GM21576 (cell line): ENCODE measurements around the gene UBA1.

ENCODE experiments used
- ATAC-seq: cut with Tn5 transposase; IDR thresholded peaks from one replicate; pipeline ENCODE4 v1.9.1; 2021; ENCODE audit warnings: mild to moderate bottlenecking, moderate library complexity; ENCODE audit not compliant: unreplicated experiment

UBA1 gene

GRCh38 chrX:47169726-47170515 is 23.7 kb upstream of the UBA1 start:
- no peak for ATAC-seq

- ATAC-seq = no peak
These were observed 22.6 kb upstream of the UBA1 start for GRCh38 chrX:47170861-47171692.

- no peak for ATAC-seq
These were observed 21.6 kb upstream of the UBA1 start for GRCh38 chrX:47171996-47172395.

- no peak for ATAC-seq
These were observed 21.1 kb upstream of the UBA1 start for GRCh38 chrX:47172549-47172948.

GRCh38 chrX:47172971-47173792 is 20.4 kb upstream of the UBA1 start:
- no peak for ATAC-seq

GRCh38 chrX:47174376-47174775 is 19.3 kb upstream of the UBA1 start:
- no peak for ATAC-seq

- ATAC-seq = no peak
These were observed 18.6 kb upstream of the UBA1 start for GRCh38 chrX:47174846-47175587.

- no peak for ATAC-seq
These were observed 18.0 kb upstream of the UBA1 start for GRCh38 chrX:47175588-47175980.

GRCh38 chrX:47176101-47176740 is 17.4 kb upstream of the UBA1 start:
- ATAC-seq = no peak

- ATAC-seq = no peak
These were observed 16.6 kb upstream of the UBA1 start for GRCh38 chrX:47177079-47177478.

GRCh38 chrX:47178337-47178736 is 15.3 kb upstream of the UBA1 start:
- ATAC-seq = no peak

- no peak for ATAC-seq
These were observed 14.3 kb upstream of the UBA1 start for GRCh38 chrX:47179221-47179927.

GRCh38 chrX:47179928-47180255 is 13.7 kb upstream of the UBA1 start:
- no peak for ATAC-seq

- no peak for ATAC-seq
These were observed 13.3 kb upstream of the UBA1 start for GRCh38 chrX:47180346-47180745.

GRCh38 chrX:47181301-47181700 is 12.3 kb upstream of the UBA1 start:
- ATAC-seq = no peak

GRCh38 chrX:47182106-47182700 is 11.4 kb upstream of the UBA1 start:
- no peak for ATAC-seq

- ATAC-seq = no peak
These were observed 9.1 kb upstream of the UBA1 start for GRCh38 chrX:47184486-47184885.

- no peak for ATAC-seq
These were observed 8.4 kb upstream of the UBA1 start for GRCh38 chrX:47185241-47185640.

GRCh38 chrX:47186096-47186740 is 7.4 kb upstream of the UBA1 start:
- ATAC-seq = no peak
